ENCODE results near the gene TMBIM1.

Gene TMBIM1

GRCh38 chr2:218292048-218293014, at the start of gene TMBIM1:
TMBIM1 (minus strand) TSS chr2:218292503; CDS start chr2:218282141, 10,362 bp downstream.
- peak; percentile 72 for DNase-seq (ENCODE audit: low read depth)

GRCh38 chr2:218341381-218341780, 49.1 kb upstream of the TMBIM1 start:
- DNase-seq (ENCODE audit: low read depth), result no peak

GRCh38 chr2:218340656-218341055, 48.4 kb upstream of the TMBIM1 start:
- no peak for DNase-seq (ENCODE audit: low read depth)

- no peak for DNase-seq (ENCODE audit: low read depth)
These were observed 42.2 kb upstream of the TMBIM1 start for GRCh38 chr2:218334531-218334930.

- DNase-seq (ENCODE audit: low read depth), result no peak
These were observed 40.8 kb upstream of the TMBIM1 start for GRCh38 chr2:218332920-218333645.

GRCh38 chr2:218332288-218332687, 40.0 kb upstream of the TMBIM1 start:
- DNase-seq (ENCODE audit: low read depth), result no peak

GRCh38 chr2:218331745-218332144, 39.4 kb upstream of the TMBIM1 start:
- no peak for DNase-seq (ENCODE audit: low read depth)

- no peak for DNase-seq (ENCODE audit: low read depth)
These were observed 37.7 kb upstream of the TMBIM1 start for GRCh38 chr2:218329826-218330593.

GRCh38 chr2:218329027-218329825, 36.9 kb upstream of the TMBIM1 start:
- DNase-seq (ENCODE audit: low read depth), result no peak

- no peak for DNase-seq (ENCODE audit: low read depth)
These were observed 36.0 kb upstream of the TMBIM1 start for GRCh38 chr2:218328294-218328693.

- DNase-seq (ENCODE audit: low read depth), result no peak
These were observed 35.3 kb upstream of the TMBIM1 start for GRCh38 chr2:218327451-218328210.

GRCh38 chr2:218326315-218326714, 34.0 kb upstream of the TMBIM1 start:
- no peak for DNase-seq (ENCODE audit: low read depth)

GRCh38 chr2:218325566-218326160, 33.4 kb upstream of the TMBIM1 start:
- no peak for DNase-seq (ENCODE audit: low read depth)

GRCh38 chr2:218323526-218324472, 31.5 kb upstream of the TMBIM1 start:
- no peak for DNase-seq (ENCODE audit: low read depth)

GRCh38 chr2:218322768-218323525, 30.6 kb upstream of the TMBIM1 start:
- DNase-seq (ENCODE audit: low read depth), result peak; percentile 38

- DNase-seq (ENCODE audit: low read depth), result no peak
These were observed 28.5 kb upstream of the TMBIM1 start for GRCh38 chr2:218320704-218321336.

GRCh38 chr2:218319813-218320365, 27.6 kb upstream of the TMBIM1 start:
- DNase-seq (ENCODE audit: low read depth), result no peak
